Smooth muscle cell of the umbilical artery (primary cell): ENCODE data around the gene BCL2L2. TPM values are rescaled to one million over a fixed set of nuclear protein-coding genes. Genes with fewer than 3 reads are reported as not detected.

ENCODE experiments used
- total RNA-seq: library from RNA; depleted of rRNA; stranded (reverse); fragments of >200 nt; gene quantifications from 2 replicates; pipeline ENCODE4 v1.2.3, GENCODE V29; 2014

BCL2L2 gene, protein sequence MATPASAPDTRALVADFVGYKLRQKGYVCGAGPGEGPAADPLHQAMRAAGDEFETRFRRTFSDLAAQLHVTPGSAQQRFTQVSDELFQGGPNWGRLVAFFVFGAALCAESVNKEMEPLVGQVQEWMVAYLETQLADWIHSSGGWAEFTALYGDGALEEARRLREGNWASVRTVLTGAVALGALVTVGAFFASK
- total RNA-seq: 18.4 and 24.9 TPM in 2 replicates

DNA sequence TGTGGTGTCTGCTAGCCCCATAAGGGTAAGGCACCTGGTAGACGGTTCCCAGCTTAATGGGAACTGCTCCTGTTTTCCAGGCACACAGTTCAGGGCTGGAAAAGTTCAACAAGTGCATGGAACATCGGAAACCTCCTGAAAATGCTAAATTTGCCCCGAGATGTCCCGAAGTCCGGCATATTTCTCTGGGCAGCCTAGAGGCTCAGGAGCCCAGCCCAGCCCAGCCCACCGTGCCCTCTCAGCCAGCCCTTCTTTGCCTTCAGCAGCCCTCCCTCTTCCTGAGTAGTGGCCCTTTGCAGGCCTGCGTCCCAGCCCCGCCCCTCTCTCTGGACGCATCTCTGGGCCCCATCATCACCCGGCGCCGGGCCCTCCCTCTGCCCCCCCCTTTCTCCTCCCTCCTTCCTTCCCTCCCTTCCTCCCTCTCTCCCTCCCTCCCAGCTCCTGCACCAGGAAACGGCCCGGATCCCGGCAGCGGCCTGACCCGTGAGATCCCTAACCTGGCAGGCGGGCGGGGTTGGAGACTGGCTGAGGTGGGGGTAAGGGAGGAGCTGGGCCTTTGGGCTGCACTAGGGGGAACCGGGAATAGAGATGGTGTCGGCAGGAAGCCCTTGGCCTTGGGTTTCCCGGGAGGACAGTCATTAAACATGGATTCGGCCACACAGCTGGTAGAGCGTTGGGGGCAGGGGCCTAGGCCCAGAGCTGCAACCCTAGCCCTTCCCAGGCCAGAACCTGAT lies at the start of gene BCL2L2:
BCL2L2 (plus strand) TSS at position 422 of the 734 bp plus-strand sequence. CDS start 935 bp downstream, outside the sequence.

DNA sequence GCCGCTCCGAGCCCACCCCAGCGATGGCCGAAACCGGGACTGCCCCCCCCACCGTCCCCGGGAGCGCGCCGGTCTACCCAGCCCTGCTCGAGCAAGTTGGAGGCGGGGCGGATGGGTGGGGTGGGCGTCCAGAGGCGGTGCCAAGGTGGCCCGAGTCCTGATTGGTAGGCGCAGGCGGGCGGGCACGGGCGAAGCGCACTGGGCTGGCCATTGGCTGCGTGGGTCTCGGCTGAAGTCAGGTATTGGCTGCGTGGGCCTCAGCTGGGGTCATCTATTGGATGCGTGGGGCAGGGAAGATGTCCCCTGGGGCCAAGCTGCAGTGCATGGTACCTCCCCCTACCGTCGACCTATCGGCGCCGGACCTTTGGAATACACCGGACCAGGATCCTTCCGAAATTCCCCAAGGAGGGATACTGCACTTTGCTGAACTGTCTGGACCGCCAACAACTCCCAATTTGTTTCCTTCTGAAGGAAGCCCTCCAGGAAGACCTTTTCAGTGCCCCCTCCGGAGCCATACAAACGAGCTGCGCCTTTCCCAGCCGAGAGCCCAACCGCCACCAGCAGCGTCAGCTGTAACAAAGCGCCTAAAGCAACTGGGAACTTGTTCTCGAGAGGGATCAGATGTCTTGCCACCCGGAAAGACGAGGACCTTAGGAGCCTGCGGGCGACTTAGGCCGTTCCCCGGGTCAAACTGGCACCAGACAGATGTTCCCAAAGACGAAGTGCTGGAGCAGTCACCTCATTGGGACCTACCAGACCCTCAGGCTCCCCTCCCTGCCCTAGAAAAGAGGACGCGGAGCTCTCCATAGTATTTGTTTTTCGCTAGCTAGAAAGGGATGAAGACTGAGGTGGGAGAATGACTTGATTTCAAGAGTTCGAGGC lies 20.4 kb upstream of the BCL2L2 start, which contains the start of gene HOMEZ:
HOMEZ (minus strand) TSS at position 113 of the 882 bp plus-strand sequence. CDS start 180 bp downstream, outside the sequence.

GRCh38 chr14:23302290-23303225 lies 4.1 kb upstream of the BCL2L2 start, which contains the start of gene PPP1R3E:
Gene PPP1R3E, minus strand, starts transcription at chr14:23302859. Its CDS starts 283 bp downstream, at chr14:23302576.

GRCh38 chr14:23320584-23321571 lies 14.2 kb downstream of the BCL2L2 start, which contains the start of gene PABPN1:
Gene PABPN1, plus strand, starts transcription at chr14:23321457. Its CDS starts 13 bp downstream, at chr14:23321470.

GRCh38 chr14:23352506-23353432 lies 46.1 kb downstream of the BCL2L2 start, which contains the start of gene SLC22A17:
Gene SLC22A17, minus strand, starts transcription at chr14:23352887.

Other genes with a start within 250 kb of the BCL2L2 start
- gene CDH24, start 249.3 kb upstream of the BCL2L2 start, total RNA-seq: 8.0 and 9.7 TPM in 2 replicates
- gene ACIN1, start 211.7 kb upstream of the BCL2L2 start, total RNA-seq: 52.9 and 88.7 TPM in 2 replicates
- 48.0 and 58.5 TPM in 2 replicates for gene C14orf119, start 211.3 kb upstream of the BCL2L2 start, total RNA-seq
- not detected in 2 replicates for gene CIROP, start 201.8 kb upstream of the BCL2L2 start, total RNA-seq
- not detected in 2 replicates for gene CEBPE, start 187.6 kb upstream of the BCL2L2 start, total RNA-seq
- gene SLC7A8, start 123.2 kb upstream of the BCL2L2 start, total RNA-seq: 0.89 and 1.8 TPM in 2 replicates
- gene RNF212B, start 68.9 kb upstream of the BCL2L2 start, total RNA-seq: not detected in 2 replicates
- gene HOMEZ, start 20.7 kb upstream of the BCL2L2 start, total RNA-seq: 3.6 and 4.9 TPM in 2 replicates
- 2.3 and 3.0 TPM in 2 replicates for gene PPP1R3E, start 4.0 kb upstream of the BCL2L2 start, total RNA-seq
- gene PABPN1, start 14.6 kb downstream of the BCL2L2 start, total RNA-seq: 98.9 and 104 TPM in 2 replicates
- gene SLC22A17, start 46.1 kb downstream of the BCL2L2 start, total RNA-seq: 30.4 and 54.9 TPM in 2 replicates
- gene EFS, start 58.3 kb downstream of the BCL2L2 start, total RNA-seq: 1.8 and 5.6 TPM in 2 replicates
- gene IL25, start 66.0 kb downstream of the BCL2L2 start, total RNA-seq: not detected in 2 replicates
- gene CMTM5, start 70.2 kb downstream of the BCL2L2 start, total RNA-seq: not detected in 2 replicates
- gene MYH6, start 101.4 kb downstream of the BCL2L2 start, total RNA-seq: not detected in 2 replicates
- not detected in 2 replicates for gene MYH7, start 128.8 kb downstream of the BCL2L2 start, total RNA-seq
- gene NGDN, start 162.9 kb downstream of the BCL2L2 start, total RNA-seq: 34.2 and 41.0 TPM in 2 replicates
- 0.30 and 0.97 TPM in 2 replicates for gene ZFHX2, start 244.9 kb downstream of the BCL2L2 start, total RNA-seq
- gene THTPA, start 249.4 kb downstream of the BCL2L2 start, total RNA-seq: 13.0 and 24.3 TPM in 2 replicates